ENCODE measurements around the gene ARHGEF26. TPM values are rescaled to one million over a fixed set of nuclear protein-coding genes. Genes with fewer than 3 reads are reported as not detected.

The ARHGEF26 gene
- total RNA-seq, 1 experiment from 2014 or later = 13.7 TPM

DNA sequence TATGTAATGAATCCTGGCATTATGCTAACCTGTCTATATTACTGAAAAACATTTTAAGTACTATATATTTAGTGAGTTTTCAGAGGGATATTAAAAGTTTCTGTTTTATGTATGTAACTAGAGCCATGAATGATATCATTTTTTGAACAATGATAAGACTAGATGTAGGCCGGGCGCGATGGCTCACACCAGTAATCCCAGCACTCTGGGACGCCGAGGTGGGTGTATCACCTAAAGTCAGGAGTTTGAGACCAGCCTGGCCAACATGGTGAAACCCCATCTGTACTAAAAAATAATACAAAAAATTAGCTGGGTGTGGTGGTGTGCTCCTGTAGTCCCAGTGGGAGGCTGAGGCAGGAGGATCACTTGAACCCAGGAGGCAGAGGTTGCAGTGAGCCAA lies 169.0 kb downstream of the ARHGEF26 start:
- Histone ChIP-seq H3T11ph (ENCODE audit: low read length) (no peak overlapping the region), H4K5ac (ENCODE audit: insufficient read length, low read depth, low read length) (no peak overlapping the region), H2BK5ac (ENCODE audit: insufficient read length, low read length) (no peak overlapping the region), H3K14ac (ENCODE audit: insufficient read depth, low read length) (no peak overlapping the region), H3K27ac (ENCODE audit: insufficient read length, low read depth, low read length) (no peak overlapping the region), H3K4ac (ENCODE audit: low read depth, low read length) (no peak overlapping the region), H2AFZ (ENCODE audit: low read length) (no peak overlapping the region), H3K18ac (ENCODE audit: insufficient read length, low read depth, low read length) (no peak overlapping the region), H3K9ac (ENCODE audit: extremely low read depth, insufficient read length, low read length) (no peak overlapping the region), H3K79me2 (ENCODE audit: insufficient read depth, low read length) (no peaks in the 10 kb centered on the region), H3K79me1 (ENCODE audit: insufficient read depth, low read depth, low read length, poor library complexity, severe bottlenecking) (no peaks in the 10 kb centered on the region), H3K23ac (ENCODE audit: insufficient read length, low read depth, low read length) (no peak overlapping the region), H3K9me3 (ENCODE audit: control insufficient read depth, low read depth, low read length) (no peaks in the 10 kb centered on the region), H3K23me2 (ENCODE audit: insufficient read length, low read depth, low read length, poor library complexity, severe bottlenecking) (no peaks in the 10 kb centered on the region), H3K56ac (ENCODE audit: insufficient read length, low read depth, low read length) (no peak overlapping the region), H2AK5ac (ENCODE audit: insufficient read length, low read length) (no peak overlapping the region), H2BK15ac (ENCODE audit: low read depth, low read length) (no peak overlapping the region), H4K20me1 (ENCODE audit: control insufficient read depth, insufficient read depth, insufficient read length) (no peaks in the 10 kb centered on the region), H3K27me3 (ENCODE audit: insufficient read depth, low read length) (no peaks in the 10 kb centered on the region), H3K4me1 (ENCODE audit: insufficient read depth, low read length) (no peaks in the 10 kb centered on the region), H3K4me2 (ENCODE audit: insufficient read depth, insufficient read length, low read length) (no peak overlapping the region), H2BK12ac (ENCODE audit: insufficient read length, low read depth, low read length) (no peak overlapping the region), H2BK20ac (ENCODE audit: low read depth, low read length, poor library complexity, severe bottlenecking) (no peak overlapping the region), H4K91ac (ENCODE audit: insufficient read length, low read depth, low read length) (no peak overlapping the region), H2BK120ac (ENCODE audit: low read depth, low read length, poor library complexity, severe bottlenecking) (no peak overlapping the region), H4K8ac (replicated peaks; ENCODE audit: insufficient read length, low read depth, low read length) (no peak overlapping the region)
- no peaks in the 10 kb centered on the region for H3K27me3 Mint-ChIP-seq (ENCODE audit: low read depth)
- H3K9me3 Mint-ChIP-seq = no peaks in the 10 kb centered on the region
- no peak for DNase-seq
- H3K4me3 Mint-ChIP-seq = no peak overlapping the region
- H3K36me3 Mint-ChIP-seq (ENCODE audit: insufficient read depth in 1 of 3, low read depth in 3 of 3) = peaks cover 32 to 80% (median 77%) of the 10 kb centered on the region in 3 experiments; a peak in 6 of 7 replicates
- H3K27ac Mint-ChIP-seq = no peak overlapping the region
- TF ChIP-seq, protein P1, sequence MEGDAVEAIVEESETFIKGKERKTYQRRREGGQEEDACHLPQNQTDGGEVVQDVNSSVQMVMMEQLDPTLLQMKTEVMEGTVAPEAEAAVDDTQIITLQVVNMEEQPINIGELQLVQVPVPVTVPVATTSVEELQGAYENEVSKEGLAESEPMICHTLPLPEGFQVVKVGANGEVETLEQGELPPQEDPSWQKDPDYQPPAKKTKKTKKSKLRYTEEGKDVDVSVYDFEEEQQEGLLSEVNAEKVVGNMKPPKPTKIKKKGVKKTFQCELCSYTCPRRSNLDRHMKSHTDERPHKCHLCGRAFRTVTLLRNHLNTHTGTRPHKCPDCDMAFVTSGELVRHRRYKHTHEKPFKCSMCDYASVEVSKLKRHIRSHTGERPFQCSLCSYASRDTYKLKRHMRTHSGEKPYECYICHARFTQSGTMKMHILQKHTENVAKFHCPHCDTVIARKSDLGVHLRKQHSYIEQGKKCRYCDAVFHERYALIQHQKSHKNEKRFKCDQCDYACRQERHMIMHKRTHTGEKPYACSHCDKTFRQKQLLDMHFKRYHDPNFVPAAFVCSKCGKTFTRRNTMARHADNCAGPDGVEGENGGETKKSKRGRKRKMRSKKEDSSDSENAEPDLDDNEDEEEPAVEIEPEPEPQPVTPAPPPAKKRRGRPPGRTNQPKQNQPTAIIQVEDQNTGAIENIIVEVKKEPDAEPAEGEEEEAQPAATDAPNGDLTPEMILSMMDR (conservative IDR thresholded peaks at IDR 0.05) = no peak
- WGBS (ENCODE audit: extremely low coverage, insufficient read length, low lambda C conversion rate) = no CpG with 5 or more reads among the region's 5 CpGs
- no peaks in the 10 kb centered on the region for H3K4me1 Mint-ChIP-seq

Data from H9 (cell line).